GM12891 (cell line): ENCODE results near the gene ADM5.

Experiments
- POLR2A ChIP-seq: IDR thresholded peaks from 2 replicates; pipeline ENCODE4 v1.6.1; 2011; ENCODE audit warnings: low read depth, low read length, control low read depth
- POLR2AphosphoS5 ChIP-seq: IDR thresholded peaks from 2 replicates; pipeline ENCODE4 v1.6.1; 2011; ENCODE audit warnings: low read depth, low read length, control low read depth
- POU2F2 ChIP-seq: IDR thresholded peaks from 2 replicates; pipeline ENCODE4 v1.6.1; 2011; ENCODE audit warnings: low read depth, mild to moderate bottlenecking, control low read depth, low read length, moderate library complexity
- TAF1 ChIP-seq: IDR thresholded peaks from 2 replicates; pipeline ENCODE4 v1.6.1; 2011; ENCODE audit warnings: low read depth, low read length, control low read depth

DNA sequence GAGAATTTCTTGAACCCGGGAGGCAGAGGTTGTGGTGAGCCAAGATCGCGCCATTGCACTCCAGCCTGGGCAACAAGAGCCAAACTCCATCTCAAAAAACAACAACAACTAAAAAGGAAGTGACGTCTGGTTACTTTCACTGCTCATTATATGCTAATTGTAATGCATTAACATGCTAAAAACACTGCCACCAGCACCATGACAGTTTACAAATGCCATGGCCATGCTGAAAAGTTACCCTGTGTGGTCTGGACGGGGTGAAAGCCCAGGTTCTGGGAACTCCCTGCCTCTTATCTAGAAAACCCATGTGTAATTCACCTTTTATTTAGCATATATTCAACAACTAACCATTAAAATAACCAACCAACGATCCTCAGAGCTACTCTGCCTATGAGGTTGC, 29.6 kb downstream of the ADM5 start:
- TF ChIP-seq POLR2A (no peak), POU2F2 (no peak), POLR2AphosphoS5 (no peak), TAF1 (no peak)
